ENCODE results near the gene INPP4A.

INPP4A gene

GRCh38 chr2:98479371-98479770 lies 34.7 kb downstream of the INPP4A start:
- no peak for DNase-seq (ENCODE audit: extremely low read depth, low read depth)
- TF ChIP-seq, protein P1, sequence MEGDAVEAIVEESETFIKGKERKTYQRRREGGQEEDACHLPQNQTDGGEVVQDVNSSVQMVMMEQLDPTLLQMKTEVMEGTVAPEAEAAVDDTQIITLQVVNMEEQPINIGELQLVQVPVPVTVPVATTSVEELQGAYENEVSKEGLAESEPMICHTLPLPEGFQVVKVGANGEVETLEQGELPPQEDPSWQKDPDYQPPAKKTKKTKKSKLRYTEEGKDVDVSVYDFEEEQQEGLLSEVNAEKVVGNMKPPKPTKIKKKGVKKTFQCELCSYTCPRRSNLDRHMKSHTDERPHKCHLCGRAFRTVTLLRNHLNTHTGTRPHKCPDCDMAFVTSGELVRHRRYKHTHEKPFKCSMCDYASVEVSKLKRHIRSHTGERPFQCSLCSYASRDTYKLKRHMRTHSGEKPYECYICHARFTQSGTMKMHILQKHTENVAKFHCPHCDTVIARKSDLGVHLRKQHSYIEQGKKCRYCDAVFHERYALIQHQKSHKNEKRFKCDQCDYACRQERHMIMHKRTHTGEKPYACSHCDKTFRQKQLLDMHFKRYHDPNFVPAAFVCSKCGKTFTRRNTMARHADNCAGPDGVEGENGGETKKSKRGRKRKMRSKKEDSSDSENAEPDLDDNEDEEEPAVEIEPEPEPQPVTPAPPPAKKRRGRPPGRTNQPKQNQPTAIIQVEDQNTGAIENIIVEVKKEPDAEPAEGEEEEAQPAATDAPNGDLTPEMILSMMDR (IDR thresholded peaks at IDR 0.05; ENCODE audit: low read depth, low read length) = no peak

- TF ChIP-seq, protein P1 (IDR thresholded peaks at IDR 0.05; ENCODE audit: low read depth, low read length) = no peak
- DNase-seq (ENCODE audit: extremely low read depth, low read depth) = no peak
Measured at GRCh38 chr2:98479959-98480524, 35.4 kb downstream of the INPP4A start.

DNA sequence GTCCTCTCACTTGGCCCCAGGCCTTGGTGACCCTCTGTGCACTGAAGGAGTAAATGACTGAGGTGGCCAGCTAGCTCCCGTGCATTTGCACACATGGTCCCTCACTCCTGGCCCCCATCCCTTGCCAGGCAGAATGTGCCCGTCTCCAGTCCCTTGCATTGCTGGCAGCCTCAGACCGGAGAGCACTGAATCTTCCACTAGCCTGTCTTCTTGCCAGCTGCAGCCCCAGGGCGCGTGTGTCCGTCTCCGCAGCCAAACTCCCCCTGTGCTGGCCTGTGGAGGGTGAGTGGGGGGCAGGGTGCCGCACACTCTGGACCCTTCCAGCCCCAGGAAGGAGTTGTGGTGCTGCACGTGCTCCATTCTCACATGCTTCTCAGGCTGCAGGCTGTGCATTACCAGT lies 35.9 kb downstream of the INPP4A start:
- no peak for DNase-seq (ENCODE audit: extremely low read depth, low read depth)

GRCh38 chr2:98482362-98482761 lies 37.7 kb downstream of the INPP4A start:
- DNase-seq (ENCODE audit: extremely low read depth, low read depth) = no peak
- TF ChIP-seq, protein P1 (IDR thresholded peaks at IDR 0.05; ENCODE audit: low read depth, low read length) = no peak

More for the DNA sequence above, 35.9 kb downstream of the INPP4A start:
- TF ChIP-seq, protein P1 (IDR thresholded peaks at IDR 0.05; ENCODE audit: low read depth, low read length) = no peak

- no peak for DNase-seq (ENCODE audit: extremely low read depth, low read depth)
- TF ChIP-seq, protein P1 (IDR thresholded peaks at IDR 0.05; ENCODE audit: low read depth, low read length) = no peak
Measured at GRCh38 chr2:98483257-98483861, 38.7 kb downstream of the INPP4A start.

GRCh38 chr2:98484121-98484557 lies 39.5 kb downstream of the INPP4A start:
- TF ChIP-seq, protein P1 (IDR thresholded peaks at IDR 0.05; ENCODE audit: low read depth, low read length) = no peak
- no peak for DNase-seq (ENCODE audit: extremely low read depth, low read depth)

- TF ChIP-seq, protein P1 (IDR thresholded peaks at IDR 0.05; ENCODE audit: low read depth, low read length) = no peak
Measured at GRCh38 chr2:98484652-98485452, 40.2 kb downstream of the INPP4A start.

More at GRCh38 chr2:98484652-98485452, 40.2 kb downstream of the INPP4A start:
- no peak for DNase-seq (ENCODE audit: extremely low read depth, low read depth)

All from AG09319 (cell line).